Measurements from ENCODE around the gene ARPC1B. TPM values are rescaled to one million over a fixed set of nuclear protein-coding genes. Genes with fewer than 3 reads are reported as not detected.
A peak's percentile ranks its signal among the peaks of the same experiment; 100 is the strongest.

The ARPC1B gene
- total and polyA plus RNA-seq, 2 donors from 2014 or later, result 74.1 to 216 TPM

- Histone ChIP-seq H3K27ac (ENCODE audit: low read depth in 2 of 2, low read length in 2 of 2) (no peak overlapping the region), H3K27me3 (ENCODE audit: control insufficient read depth, insufficient read depth, low read length) (no peaks in the 10 kb centered on the region), H3K9me3 (ENCODE audit: control insufficient read depth in 2 of 3, insufficient read depth in 1 of 3, low read length in 3 of 3) (no peaks in the 10 kb centered on the region), H3K4me3 (ENCODE audit: low read length in 3 of 3) (no peak overlapping the region), H3K9ac (ENCODE audit: low read length in 3 of 3) (no peak overlapping the region), H3K36me3 (ENCODE audit: control insufficient read depth in 2 of 3, insufficient read depth in 3 of 3, low read length in 3 of 3) (peaks cover 0 to 10% (median 0%) of the 10 kb centered on the region in 3 donors), H3K4me1 (ENCODE audit: control insufficient read depth in 2 of 3, insufficient read depth in 2 of 3, low read depth in 1 of 3, low read length in 3 of 3) (peaks cover 0 to 6% (median 0%) of the 10 kb centered on the region in 3 donors)
- no peak for TF ChIP-seq CTCF (IDR thresholded peaks at IDR 0.05; ENCODE audit: borderline replicate concordance, extremely low read depth, insufficient read depth)
- FAIRE-seq (no peak), DNase-seq (peak in 2 of 5 donors; percentile 43 to 80)
- intact Hi-C loops (cut with DNase I), result no loop called here
Observed at GRCh38 chr7:99389772-99390171, 15.2 kb downstream of the ARPC1B start.

GRCh38 chr7:99390941-99391602 is 16.5 kb downstream of the ARPC1B start:
- intact Hi-C loops (cut with DNase I), result no loop called here
- Histone ChIP-seq H3K36me3 (ENCODE audit: control insufficient read depth in 2 of 3, insufficient read depth in 3 of 3, low read length in 3 of 3) (peaks cover 0 to 14% (median 4%) of the 10 kb centered on the region in 3 donors), H3K9ac (ENCODE audit: low read length in 3 of 3) (no peak overlapping the region), H3K27me3 (ENCODE audit: control insufficient read depth, insufficient read depth, low read length) (no peaks in the 10 kb centered on the region), H3K4me3 (ENCODE audit: low read length in 3 of 3) (no peak overlapping the region), H3K9me3 (ENCODE audit: control insufficient read depth in 2 of 3, insufficient read depth in 1 of 3, low read length in 3 of 3) (no peaks in the 10 kb centered on the region), H3K27ac (ENCODE audit: low read depth in 2 of 2, low read length in 2 of 2) (no peak overlapping the region), H3K4me1 (ENCODE audit: control insufficient read depth in 2 of 3, insufficient read depth in 2 of 3, low read depth in 1 of 3, low read length in 3 of 3) (peaks cover 0 to 6% (median 0%) of the 10 kb centered on the region in 3 donors)
- no peak for DNase-seq
- no peak for TF ChIP-seq CTCF (IDR thresholded peaks at IDR 0.05; ENCODE audit: borderline replicate concordance, extremely low read depth, insufficient read depth)
- no peak for FAIRE-seq

GRCh38 chr7:99392046-99392445 is 17.5 kb downstream of the ARPC1B start:
- no peaks in the 10 kb centered on the region for H3K9me3 ChIP-seq (ENCODE audit: control insufficient read depth in 2 of 3, insufficient read depth in 1 of 3, low read length in 3 of 3)
- DNase-seq, result peak in 1 of 5 donors; percentile 62
- no peak overlapping the region for H3K9ac ChIP-seq (ENCODE audit: low read length in 3 of 3)
- H3K36me3 ChIP-seq (ENCODE audit: control insufficient read depth in 2 of 3, insufficient read depth in 3 of 3, low read length in 3 of 3), result peaks cover 0 to 10% (median 4%) of the 10 kb centered on the region in 3 donors
- H3K27ac ChIP-seq (ENCODE audit: low read depth in 2 of 2, low read length in 2 of 2), result no peak overlapping the region
- H3K27me3 ChIP-seq (ENCODE audit: control insufficient read depth, insufficient read depth, low read length), result no peaks in the 10 kb centered on the region
- FAIRE-seq, result no peak
- intact Hi-C loops (cut with DNase I), result no loop called here
- H3K4me3 ChIP-seq (ENCODE audit: low read length in 3 of 3), result peak overlapping the region in 1 of 3 donors; percentile 75
- peaks cover 0 to 6% (median 0%) of the 10 kb centered on the region in 3 donors for H3K4me1 ChIP-seq (ENCODE audit: control insufficient read depth in 2 of 3, insufficient read depth in 2 of 3, low read depth in 1 of 3, low read length in 3 of 3)
- TF ChIP-seq CTCF (IDR thresholded peaks at IDR 0.05; ENCODE audit: borderline replicate concordance, extremely low read depth, insufficient read depth), result no peak

Data from kidney (tissue), 14 donors.